ENCODE measurements around the gene PTCD1. TPM values are rescaled to one million over a fixed set of nuclear protein-coding genes. Genes with fewer than 3 reads are reported as not detected.
"Not testable (repeated sequence)": the region's sequence is repeated elsewhere in the genome, so short reads cannot be mapped to it uniquely, and the experiment has no call there.

The PTCD1 gene
- total RNA-seq, 1 donor from 2014 or later = 8.1 TPM

GRCh38 chr7:99387912-99388311 lies 50.7 kb downstream of the PTCD1 start:
- Mint-ChIP-seq H3K36me3 (ENCODE audit: low read depth) (peaks cover 69% of the 10 kb centered on the region), H3K4me1 (ENCODE audit: low read depth) (peaks cover 12% of the 10 kb centered on the region), H3K27ac (no peak overlapping the region)

DNA sequence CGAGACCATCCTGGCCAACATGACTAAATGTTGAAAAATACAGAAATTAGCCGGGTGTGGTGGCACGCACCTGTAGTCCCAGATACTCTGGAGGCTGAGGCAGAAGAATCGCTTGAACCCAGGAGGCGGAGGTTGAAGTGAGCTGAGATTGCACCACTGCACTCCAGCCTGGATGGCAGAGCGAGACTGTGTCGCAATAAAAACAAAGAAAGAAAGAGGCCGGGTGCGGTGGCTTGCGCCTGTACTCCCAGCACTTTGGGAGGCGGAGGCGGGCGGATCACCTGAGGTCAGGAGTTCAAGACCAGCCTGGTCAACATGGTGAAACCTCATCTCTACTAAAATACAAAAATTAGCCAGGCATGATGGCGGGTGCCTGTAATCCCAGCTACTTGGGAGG lies 51.4 kb downstream of the PTCD1 start:
- peaks cover 64% of the 10 kb centered on the region for H3K36me3 Mint-ChIP-seq (ENCODE audit: low read depth)
- H3K27me3 Mint-ChIP-seq (ENCODE audit: low read depth); H3K4me3 Mint-ChIP-seq (ENCODE audit: low read depth); intact Hi-C loops (cut with micrococcal nuclease); DNase-seq (ENCODE audit: low spot score); H3K9me3 Mint-ChIP-seq: not testable (repeated sequence)
- H3K4me1 Mint-ChIP-seq (ENCODE audit: low read depth) = peaks cover 12% of the 10 kb centered on the region
- peak overlapping the region; percentile 50 for H3K27ac Mint-ChIP-seq

More at GRCh38 chr7:99387912-99388311, 50.7 kb downstream of the PTCD1 start:
- Mint-ChIP-seq H3K27me3 (ENCODE audit: low read depth) (no peaks in the 10 kb centered on the region), H3K4me3 (ENCODE audit: low read depth) (no peak overlapping the region), H3K9me3 (no peaks in the 10 kb centered on the region)
- DNase-seq (ENCODE audit: low spot score) = no peak
- intact Hi-C loops (cut with micrococcal nuclease) = no loop called here

DNA sequence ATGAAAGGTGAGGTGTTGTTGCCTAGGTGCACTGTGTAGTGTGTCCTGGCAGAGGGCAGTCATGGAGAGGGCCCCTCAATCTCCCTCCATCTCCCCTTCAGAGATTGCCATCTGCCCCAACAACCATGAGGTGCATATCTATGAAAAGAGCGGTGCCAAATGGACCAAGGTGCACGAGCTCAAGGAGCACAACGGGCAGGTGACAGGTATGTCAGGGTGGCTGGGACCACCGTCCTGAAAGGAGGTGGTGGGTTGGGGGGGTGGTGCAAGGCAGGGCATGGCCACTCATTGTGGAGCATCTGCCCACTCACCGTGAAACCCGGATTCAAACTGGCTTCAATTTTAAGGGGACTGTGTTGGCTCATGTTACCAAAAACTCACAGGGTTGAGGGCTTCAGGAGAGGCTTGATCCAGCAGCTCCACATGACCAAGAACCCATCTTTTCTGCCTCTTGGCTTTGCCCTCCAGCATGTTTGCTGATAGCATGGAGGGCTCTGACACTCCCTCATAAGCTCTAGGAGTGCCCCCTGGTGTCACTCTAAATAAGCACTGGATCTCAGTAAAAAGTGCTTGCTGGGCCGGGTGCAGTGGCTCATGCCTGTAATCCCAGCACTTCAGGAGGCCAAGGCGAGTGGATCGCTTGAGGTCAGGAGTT lies 51.9 kb downstream of the PTCD1 start:
- peaks cover 9% of the 10 kb centered on the region for H3K4me1 Mint-ChIP-seq (ENCODE audit: low read depth)
- H3K9me3 Mint-ChIP-seq = no peaks in the 10 kb centered on the region
- intact Hi-C loops (cut with micrococcal nuclease) = no loop called here
- peak overlapping the region; percentile 50 for H3K27ac Mint-ChIP-seq
- H3K4me3 Mint-ChIP-seq (ENCODE audit: low read depth) = no peak overlapping the region
- no peak for DNase-seq (ENCODE audit: low spot score)
- no peaks in the 10 kb centered on the region for H3K27me3 Mint-ChIP-seq (ENCODE audit: low read depth)
- H3K36me3 Mint-ChIP-seq (ENCODE audit: low read depth) = peaks cover 60% of the 10 kb centered on the region

DNA sequence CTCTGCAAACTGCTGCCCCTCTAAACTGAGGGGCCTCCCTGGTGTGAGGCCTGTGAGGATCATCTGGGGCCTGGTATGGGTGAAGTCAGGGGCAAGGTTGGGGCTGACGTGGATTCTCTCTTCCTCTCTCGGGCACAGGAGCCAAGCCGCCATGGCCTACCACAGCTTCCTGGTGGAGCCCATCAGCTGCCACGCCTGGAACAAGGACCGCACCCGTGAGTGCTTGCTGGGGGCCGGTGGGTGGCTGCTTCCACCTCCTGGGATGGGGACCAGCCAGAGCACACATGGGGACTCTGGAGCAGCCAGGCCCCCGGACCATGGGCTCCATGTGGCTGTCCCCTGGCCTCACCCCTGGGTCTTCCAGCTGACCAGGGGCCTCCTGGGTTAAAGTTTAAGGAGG lies 53.0 kb downstream of the PTCD1 start:
- Mint-ChIP-seq H3K4me3 (ENCODE audit: low read depth) (no peak overlapping the region), H3K4me1 (ENCODE audit: low read depth) (peaks cover 16% of the 10 kb centered on the region), H3K9me3 (no peaks in the 10 kb centered on the region), H3K36me3 (ENCODE audit: low read depth) (peaks cover 58% of the 10 kb centered on the region), H3K27ac (no peak overlapping the region), H3K27me3 (ENCODE audit: low read depth) (no peaks in the 10 kb centered on the region)
- DNase-seq (ENCODE audit: low spot score) = no peak
- intact Hi-C loops (cut with micrococcal nuclease) = no loop called here

DNA sequence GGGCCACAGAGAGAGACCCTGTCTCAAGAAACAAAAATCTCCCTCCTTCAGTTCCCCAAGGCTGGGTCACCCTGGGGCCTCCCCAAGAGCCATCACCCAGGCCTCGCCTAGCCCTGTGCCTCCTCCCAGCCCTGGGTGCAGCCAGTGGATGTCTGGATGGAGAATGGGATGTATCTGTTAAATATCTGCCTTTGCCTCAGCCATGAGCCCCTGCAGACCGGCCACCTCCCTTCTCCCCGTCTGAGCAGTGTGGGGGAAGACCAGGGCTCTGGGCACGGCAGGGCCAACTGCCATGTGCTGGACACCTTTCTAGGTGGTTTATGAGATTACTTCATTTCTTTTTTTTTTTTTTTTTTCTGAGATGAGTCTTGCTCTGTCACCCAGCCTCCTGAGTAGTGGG lies 54.1 kb downstream of the PTCD1 start:
- Mint-ChIP-seq H3K4me3 (ENCODE audit: low read depth) (no peak overlapping the region), H3K4me1 (ENCODE audit: low read depth) (peaks cover 25% of the 10 kb centered on the region), H3K27ac (peak overlapping the region; percentile 28), H3K9me3 (no peaks in the 10 kb centered on the region), H3K27me3 (ENCODE audit: low read depth) (no peaks in the 10 kb centered on the region), H3K36me3 (ENCODE audit: low read depth) (peaks cover 62% of the 10 kb centered on the region)
- intact Hi-C loops (cut with micrococcal nuclease) = no loop called here
- DNase-seq (ENCODE audit: low spot score) = no peak

DNA sequence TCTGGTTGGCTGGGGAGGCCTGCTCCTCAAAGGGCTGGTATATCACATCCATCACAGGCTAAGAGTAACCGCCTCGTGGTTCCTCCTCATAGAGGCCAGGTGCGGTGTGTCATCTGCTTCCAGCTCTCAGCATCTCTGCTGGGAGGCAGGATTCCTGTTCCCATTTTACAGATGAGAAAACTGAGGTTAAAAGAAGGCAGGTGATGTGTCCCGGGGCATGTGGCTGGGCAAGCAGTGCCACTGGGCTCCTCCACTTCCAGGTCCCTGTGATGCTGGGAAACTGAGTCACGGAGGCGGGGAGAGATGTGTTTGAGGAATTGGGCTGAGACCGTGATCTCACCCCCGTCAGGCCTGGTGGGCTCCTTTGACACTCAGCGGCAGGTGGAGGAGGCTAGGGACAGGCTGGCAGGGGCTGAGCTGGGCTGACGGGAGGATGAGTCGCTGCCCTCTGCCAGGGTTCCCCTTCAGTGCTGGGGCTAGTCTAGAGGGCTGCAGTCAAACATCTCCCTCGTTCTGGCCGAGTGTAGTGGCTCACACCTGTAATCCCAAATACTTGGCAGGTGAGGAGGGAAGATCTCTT lies 54.7 kb downstream of the PTCD1 start:
- H3K4me3 Mint-ChIP-seq (ENCODE audit: low read depth) = no peak overlapping the region

DNA sequence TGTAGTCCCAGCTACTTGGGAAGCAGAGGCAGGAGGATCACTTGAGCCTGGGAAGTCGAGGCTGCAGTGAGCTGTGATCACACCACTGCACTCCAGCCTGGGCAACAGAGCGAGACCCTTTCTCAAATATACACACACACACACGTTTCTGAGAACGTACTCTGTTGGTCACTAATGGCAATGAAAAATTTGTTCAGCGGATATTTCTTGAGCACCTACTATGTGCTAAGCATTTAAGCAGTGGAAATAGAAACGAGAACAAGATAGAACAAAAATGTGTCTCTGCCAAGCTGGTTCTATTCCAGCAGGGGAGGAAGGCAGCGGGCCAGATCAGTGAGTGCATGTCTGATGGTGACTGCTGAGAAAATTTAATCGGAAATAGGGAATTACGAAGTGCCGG lies 55.4 kb downstream of the PTCD1 start:
- Mint-ChIP-seq H3K4me1 (ENCODE audit: low read depth) (peaks cover 31% of the 10 kb centered on the region), H3K27ac (peak overlapping the region; percentile 76), H3K27me3 (ENCODE audit: low read depth) (no peaks in the 10 kb centered on the region), H3K4me3 (ENCODE audit: low read depth) (no peak overlapping the region), H3K9me3 (no peaks in the 10 kb centered on the region), H3K36me3 (ENCODE audit: low read depth) (peaks cover 59% of the 10 kb centered on the region)
- no peak for DNase-seq (ENCODE audit: low spot score)
- intact Hi-C loops (cut with micrococcal nuclease) = no loop called here

More for the DNA sequence above, 54.7 kb downstream of the PTCD1 start:
- H3K27me3 Mint-ChIP-seq (ENCODE audit: low read depth) = no peaks in the 10 kb centered on the region
- no peaks in the 10 kb centered on the region for H3K9me3 Mint-ChIP-seq
- DNase-seq (ENCODE audit: low spot score) = no peak
- intact Hi-C loops (cut with micrococcal nuclease) = no loop called here
- H3K27ac Mint-ChIP-seq = peak overlapping the region; percentile 76
- H3K36me3 Mint-ChIP-seq (ENCODE audit: low read depth) = peaks cover 61% of the 10 kb centered on the region
- peaks cover 31% of the 10 kb centered on the region for H3K4me1 Mint-ChIP-seq (ENCODE audit: low read depth)

GRCh38 chr7:99381664-99382075 lies 56.9 kb downstream of the PTCD1 start:
- no peak for DNase-seq (ENCODE audit: low spot score)
- intact Hi-C loops (cut with micrococcal nuclease) = loop anchor here (1.0 to 2.0 kb wide), 3 partner anchors 27 to 57 kb away; partner anchors contain the start of genes BUD31, CPSF4, PDAP1 and PTCD1
- H3K27me3 Mint-ChIP-seq (ENCODE audit: low read depth) = no peaks in the 10 kb centered on the region
- peaks cover 60% of the 10 kb centered on the region for H3K36me3 Mint-ChIP-seq (ENCODE audit: low read depth)
- H3K9me3 Mint-ChIP-seq = no peaks in the 10 kb centered on the region
- peaks cover 39% of the 10 kb centered on the region for H3K4me1 Mint-ChIP-seq (ENCODE audit: low read depth)
- peak overlapping the region; percentile 82 for H3K4me3 Mint-ChIP-seq (ENCODE audit: low read depth)
- peak overlapping the region; percentile 90 for H3K27ac Mint-ChIP-seq

DNA sequence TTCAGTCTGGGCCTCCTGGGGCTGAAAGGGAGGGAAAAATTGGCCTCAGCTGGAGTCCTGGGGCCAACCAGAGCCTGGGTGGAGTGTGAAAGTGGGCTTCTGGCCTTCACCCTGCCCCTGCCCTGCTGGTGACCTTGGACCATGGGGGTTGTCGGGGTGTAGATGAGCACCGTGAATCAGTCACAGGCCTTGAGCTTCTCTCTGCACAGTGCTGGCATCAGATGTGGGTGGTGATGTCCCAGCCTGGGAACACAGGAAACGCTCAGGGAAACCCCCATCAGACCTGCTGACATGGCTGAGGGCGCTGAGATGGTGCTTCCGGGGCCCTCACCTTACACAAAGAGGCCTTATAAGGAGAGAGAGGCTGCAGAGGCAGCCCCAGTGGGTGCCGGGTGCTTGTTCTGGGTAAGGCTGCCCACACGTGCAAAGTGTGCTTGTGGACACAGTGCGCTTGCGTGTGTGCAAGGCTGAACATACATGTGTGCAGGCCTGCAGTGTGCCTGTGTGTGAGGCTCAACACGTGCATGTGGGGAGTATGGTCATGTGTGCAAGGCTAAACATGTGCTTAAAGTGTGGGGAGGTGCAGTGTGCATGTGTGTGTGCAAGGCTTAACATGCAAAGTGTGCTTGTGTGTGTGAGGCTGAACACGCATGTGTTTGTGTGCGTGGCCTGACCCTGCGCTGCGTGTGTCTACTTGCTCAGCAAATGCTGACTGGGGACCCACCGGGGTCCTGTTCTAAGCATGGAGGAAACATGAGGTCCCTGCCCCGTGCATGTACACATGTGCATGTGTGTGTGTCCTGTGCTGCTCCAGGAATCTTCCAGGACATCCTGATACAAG lies 57.6 kb downstream of the PTCD1 start:
- peaks cover 55% of the 10 kb centered on the region for H3K36me3 Mint-ChIP-seq (ENCODE audit: low read depth)
- H3K27ac Mint-ChIP-seq = peak overlapping the region; percentile 90
- no peaks in the 10 kb centered on the region for H3K27me3 Mint-ChIP-seq (ENCODE audit: low read depth)
- intact Hi-C loops (cut with micrococcal nuclease) = loop anchor here (1.0 to 2.0 kb wide), 3 partner anchors 27 to 58 kb away; partner anchors contain the start of genes BUD31, CPSF4, PDAP1 and PTCD1
- DNase-seq (ENCODE audit: low spot score) = peak; percentile 85
- peaks cover 40% of the 10 kb centered on the region for H3K4me1 Mint-ChIP-seq (ENCODE audit: low read depth)
- peak overlapping the region; percentile 82 for H3K4me3 Mint-ChIP-seq (ENCODE audit: low read depth)
- H3K9me3 Mint-ChIP-seq = no peaks in the 10 kb centered on the region

- Mint-ChIP-seq H3K27ac (peak overlapping the region; percentile 90), H3K4me1 (ENCODE audit: low read depth) (peaks cover 40% of the 10 kb centered on the region)
These were observed 58.4 kb downstream of the PTCD1 start for GRCh38 chr7:99380032-99380822.

GRCh38 chr7:99379693-99380031 lies 58.9 kb downstream of the PTCD1 start:
- peaks cover 40% of the 10 kb centered on the region for H3K4me1 Mint-ChIP-seq (ENCODE audit: low read depth)
- H3K27me3 Mint-ChIP-seq (ENCODE audit: low read depth) = not testable (repeated sequence)

More at GRCh38 chr7:99380032-99380822, 58.4 kb downstream of the PTCD1 start:
- H3K36me3 Mint-ChIP-seq (ENCODE audit: low read depth) = peaks cover 53% of the 10 kb centered on the region
- no peaks in the 10 kb centered on the region for H3K27me3 Mint-ChIP-seq (ENCODE audit: low read depth)
- no peak for DNase-seq (ENCODE audit: low spot score)
- intact Hi-C loops (cut with micrococcal nuclease) = loop anchor here (2.0 kb wide), 2 partner anchors 49 to 59 kb away; partner anchors contain the start of genes CPSF4 and PTCD1
- peak overlapping the region; percentile 82 for H3K4me3 Mint-ChIP-seq (ENCODE audit: low read depth)
- H3K9me3 Mint-ChIP-seq = no peaks in the 10 kb centered on the region

GRCh38 chr7:99379043-99379577 lies 59.5 kb downstream of the PTCD1 start:
- Mint-ChIP-seq H3K36me3 (ENCODE audit: low read depth) (peaks cover 53% of the 10 kb centered on the region), H3K4me3 (ENCODE audit: low read depth) (peak overlapping the region; percentile 82), H3K4me1 (ENCODE audit: low read depth) (peaks cover 40% of the 10 kb centered on the region), H3K27me3 (ENCODE audit: low read depth) (no peaks in the 10 kb centered on the region), H3K27ac (peak overlapping the region; percentile 90), H3K9me3 (no peaks in the 10 kb centered on the region)
- DNase-seq (ENCODE audit: low spot score) = no peak
- intact Hi-C loops (cut with micrococcal nuclease) = no loop called here

More at GRCh38 chr7:99379693-99380031, 58.9 kb downstream of the PTCD1 start:
- Mint-ChIP-seq H3K36me3 (ENCODE audit: low read depth) (peaks cover 53% of the 10 kb centered on the region), H3K27ac (peak overlapping the region; percentile 90), H3K4me3 (ENCODE audit: low read depth) (peak overlapping the region; percentile 82)
- intact Hi-C loops (cut with micrococcal nuclease) = loop anchor here (2.0 kb wide), 2 partner anchors 49 to 59 kb away; partner anchors contain the start of genes CPSF4 and PTCD1
- DNase-seq (ENCODE audit: low spot score); H3K9me3 Mint-ChIP-seq: not testable (repeated sequence)

Measured in activated T-helper 2 cell treated with anti-CD3 and anti-CD28 coated beads, Interferon-gamma antibody, Interleukin-2, Interleukin-4, amounts not matched to agents 10 μg/mL and 5 μg/mL and 100 μg/mL, durations not matched to agents 14 hours and 24 hours and 36 hours (primary cell).